GOT3 (cell line): ENCODE results near the gene ILKAP.

Experiments used
- DNase-seq: peaks from one replicate; lab custom pipeline; 2025; ENCODE audit warnings: mixed read lengths; lab: John Stamatoyannopoulos, UW

The ILKAP gene, protein sequence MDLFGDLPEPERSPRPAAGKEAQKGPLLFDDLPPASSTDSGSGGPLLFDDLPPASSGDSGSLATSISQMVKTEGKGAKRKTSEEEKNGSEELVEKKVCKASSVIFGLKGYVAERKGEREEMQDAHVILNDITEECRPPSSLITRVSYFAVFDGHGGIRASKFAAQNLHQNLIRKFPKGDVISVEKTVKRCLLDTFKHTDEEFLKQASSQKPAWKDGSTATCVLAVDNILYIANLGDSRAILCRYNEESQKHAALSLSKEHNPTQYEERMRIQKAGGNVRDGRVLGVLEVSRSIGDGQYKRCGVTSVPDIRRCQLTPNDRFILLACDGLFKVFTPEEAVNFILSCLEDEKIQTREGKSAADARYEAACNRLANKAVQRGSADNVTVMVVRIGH

DNA sequence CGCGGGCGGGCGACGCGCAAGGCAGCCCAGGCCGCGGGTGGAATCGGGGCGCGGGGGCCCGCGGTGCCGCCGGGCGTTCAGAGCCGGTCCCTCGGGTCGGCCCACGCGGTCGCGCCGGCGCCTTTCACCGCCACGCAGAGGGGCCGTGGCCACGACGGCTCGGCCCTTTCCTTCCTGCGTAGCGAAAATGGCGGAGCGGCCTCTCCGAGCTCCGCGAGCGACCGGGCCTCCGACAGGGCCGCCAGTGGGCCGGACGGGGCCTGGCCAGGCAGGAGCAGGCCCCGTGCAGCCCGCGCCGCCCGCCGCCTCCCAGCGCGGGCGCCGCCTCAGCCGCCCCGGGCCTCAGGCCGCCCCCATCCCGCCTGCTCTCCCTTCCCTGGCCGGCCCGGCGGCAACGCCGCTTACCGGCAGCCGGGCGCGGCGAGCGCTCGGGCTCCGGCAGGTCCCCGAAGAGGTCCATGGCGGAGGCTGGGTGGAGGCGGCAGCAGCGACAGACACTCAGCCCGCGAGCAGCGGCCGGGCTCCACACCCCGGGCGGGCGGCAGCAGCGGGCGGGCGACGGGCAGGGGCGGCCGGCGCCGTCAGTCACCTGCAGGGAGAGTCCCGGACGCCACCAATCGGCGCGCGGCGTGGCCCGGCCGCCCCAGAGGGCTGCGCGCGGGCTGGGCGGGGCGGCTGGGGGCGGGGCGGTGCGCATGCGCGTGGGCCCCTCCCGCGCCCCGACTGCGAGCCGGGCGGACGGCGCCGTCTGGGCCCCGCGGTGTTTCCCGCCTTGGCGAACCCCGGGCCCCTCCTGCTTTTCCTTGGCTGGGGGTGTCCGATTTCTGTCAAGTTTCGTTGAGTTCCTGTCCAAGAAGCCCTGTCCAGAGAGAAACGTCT is at the start of gene ILKAP:
ILKAP (minus strand) TSS at position 602 of the 879 bp plus-strand sequence; CDS start at position 460, 142 bp downstream.
- peak; percentile 46 for DNase-seq

DNA sequence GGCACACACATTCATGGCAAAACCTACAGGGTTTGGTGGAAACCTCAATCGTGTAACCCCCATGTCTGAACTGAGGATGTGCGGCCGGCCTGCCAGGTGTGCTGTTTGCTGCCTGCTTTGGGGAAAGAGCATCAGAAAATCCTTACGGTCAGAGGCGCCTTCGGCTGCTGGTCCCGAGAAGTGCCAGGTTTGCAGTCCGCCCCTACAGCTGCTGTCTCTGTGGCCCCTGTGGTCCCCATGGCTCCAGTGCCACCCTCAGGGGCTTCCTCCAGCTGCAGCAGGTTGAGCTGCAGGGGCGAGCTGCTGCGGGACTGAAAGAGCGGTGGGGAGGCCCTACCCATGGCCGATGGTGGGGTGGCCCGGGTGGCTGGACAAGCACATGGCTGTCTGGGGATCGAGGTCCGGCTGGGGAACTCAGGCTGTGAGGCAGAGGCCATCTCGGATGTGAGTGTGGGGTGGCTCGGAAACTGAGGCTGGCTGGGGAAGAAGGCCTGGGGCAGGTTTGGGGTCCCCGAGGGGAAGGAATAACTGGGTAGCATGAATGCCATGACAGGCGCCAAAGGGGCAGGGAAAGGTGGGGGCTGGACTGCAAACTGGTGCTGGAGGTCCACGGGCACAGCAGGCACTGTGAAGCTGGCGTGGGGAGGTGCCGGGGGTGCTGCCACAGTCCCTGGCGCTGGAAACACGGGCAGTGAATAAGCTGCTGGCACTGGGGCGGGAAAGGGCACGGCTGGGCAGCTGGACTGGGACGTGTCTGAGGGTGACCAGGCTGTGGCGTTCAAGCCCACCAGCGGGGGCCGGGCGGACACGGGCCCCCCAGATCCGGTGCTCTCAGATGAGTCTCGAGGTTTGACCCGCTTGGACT is 49.5 kb upstream of the ILKAP start:
- DNase-seq: no peak

DNA sequence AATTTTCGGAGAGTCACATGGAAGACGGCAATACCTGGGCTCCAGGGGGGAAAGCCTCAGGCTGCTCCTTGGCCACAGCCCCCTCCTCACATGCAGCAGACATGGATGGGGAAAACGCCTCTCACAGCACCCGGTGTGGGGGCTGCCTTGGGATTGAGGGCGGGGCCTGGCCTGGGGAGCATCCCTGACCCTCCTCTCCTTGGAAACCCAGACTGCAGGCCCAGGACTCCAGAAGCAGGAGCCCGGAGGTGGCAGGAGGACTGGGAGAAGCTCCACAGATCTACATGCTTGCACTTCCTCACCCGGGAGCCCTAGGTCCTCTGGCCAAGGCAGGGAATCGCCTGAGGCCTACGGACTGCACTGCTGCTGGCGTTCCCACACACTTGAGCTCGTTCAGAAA is 48.5 kb upstream of the ILKAP start:
- no peak for DNase-seq

DNA sequence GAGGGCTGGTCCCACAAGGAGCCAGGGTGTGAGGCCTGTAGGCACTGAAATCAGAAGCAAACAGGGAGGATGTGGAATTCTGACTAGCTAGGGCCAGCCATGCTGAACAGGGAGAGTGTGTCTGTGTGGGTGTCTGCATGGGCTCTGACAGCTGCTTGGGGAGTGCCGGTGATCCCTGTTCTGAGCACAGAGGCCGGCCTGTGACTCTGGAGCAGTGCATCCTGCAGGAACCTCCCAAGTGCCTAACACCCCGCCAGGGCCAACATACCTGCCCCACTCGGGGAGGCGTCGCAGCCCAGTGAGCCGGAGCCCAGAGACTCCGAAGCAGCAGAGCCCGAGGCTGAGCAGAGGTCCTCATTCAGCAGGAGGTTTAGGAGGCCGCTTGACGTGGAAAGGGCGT is 47.8 kb upstream of the ILKAP start:
- DNase-seq: no peak

DNA sequence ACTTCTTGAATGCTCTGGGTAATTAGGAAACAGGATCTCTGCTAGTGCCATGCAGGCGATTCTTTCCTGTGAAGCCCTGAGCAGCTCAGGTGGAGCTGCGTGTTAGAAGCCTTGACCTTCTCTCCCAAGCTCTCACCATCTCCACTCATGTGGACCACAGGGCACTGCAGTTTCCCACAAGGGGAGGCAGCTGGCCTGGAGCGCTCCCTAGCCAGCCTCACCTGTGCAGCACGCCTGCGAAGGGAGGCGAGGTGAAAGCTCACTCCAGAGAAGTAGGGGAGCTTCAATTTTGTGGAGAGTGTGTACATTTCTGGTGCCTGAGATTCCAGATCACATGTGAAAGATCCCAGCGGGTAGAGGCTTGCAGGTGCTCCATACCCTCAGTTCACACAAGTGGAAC is 47.4 kb upstream of the ILKAP start:
- DNase-seq: no peak

DNA sequence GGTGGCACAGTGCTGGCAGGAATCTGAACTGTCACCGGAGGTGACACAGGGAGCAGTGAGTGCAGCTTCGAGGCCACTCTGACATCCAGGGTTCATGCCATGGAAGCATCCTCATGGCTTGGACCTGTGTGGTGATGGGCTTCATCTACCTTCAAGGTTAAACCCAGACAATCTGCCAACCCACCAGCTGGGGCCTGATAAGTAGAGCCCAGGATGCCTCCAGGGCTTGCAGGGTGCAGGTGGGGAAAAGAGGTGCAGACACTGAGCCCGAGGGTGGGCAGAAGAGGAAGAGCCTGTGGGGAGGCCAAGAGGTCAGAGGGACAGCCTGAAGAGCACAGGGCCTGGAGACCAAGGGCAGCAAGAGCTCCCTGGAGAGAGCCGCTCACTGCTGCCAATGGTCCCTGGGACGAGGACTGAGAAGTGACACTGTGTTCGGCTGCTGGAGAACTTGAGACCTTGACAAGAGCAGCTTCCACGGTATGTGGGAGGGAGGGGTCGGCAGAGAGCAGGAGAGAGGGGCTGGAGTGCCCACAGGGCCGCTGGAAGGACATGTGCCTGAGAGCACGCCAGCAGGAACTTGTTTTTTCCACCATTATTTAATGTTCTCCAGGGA is 44.5 kb upstream of the ILKAP start:
- DNase-seq: no peak

DNA sequence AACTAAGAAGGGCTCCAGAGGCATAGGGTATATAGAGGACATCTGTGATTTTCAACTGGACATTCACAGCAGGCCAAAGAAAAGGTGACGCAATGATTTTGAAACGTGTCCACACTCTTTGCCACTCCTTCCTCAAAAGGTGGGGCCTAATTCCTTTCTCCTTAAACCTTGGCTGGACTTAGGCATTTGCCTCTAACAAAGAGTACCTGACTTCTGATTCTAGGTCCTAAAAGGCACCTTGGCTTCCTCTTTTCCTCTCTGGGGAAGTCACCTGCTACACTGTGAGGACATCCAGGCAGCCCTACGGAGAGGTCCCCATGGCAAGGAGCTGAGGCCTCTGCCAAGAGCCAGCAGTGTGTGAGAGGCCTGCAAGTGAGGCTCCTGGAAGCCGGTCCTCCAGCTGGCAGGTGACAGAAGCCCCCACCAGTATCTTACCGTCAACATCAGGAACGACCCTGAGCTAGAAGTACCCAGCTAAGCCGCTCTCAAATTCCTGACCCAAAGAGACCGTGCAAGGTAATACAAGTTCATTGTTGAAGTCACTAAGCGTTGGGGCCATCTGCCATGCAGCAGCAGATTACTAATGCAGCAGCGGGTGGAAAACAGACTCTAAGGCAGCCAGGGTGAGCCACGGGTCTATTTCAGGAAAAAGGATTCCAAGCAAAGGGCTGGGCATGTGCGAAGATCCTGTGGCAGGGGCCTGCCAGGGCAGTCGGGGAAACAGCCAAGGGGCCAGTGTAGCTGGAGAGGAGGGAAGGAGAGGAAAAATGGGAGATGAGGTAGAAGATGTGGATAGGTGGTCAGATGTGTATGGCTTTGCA is 43.7 kb upstream of the ILKAP start:
- no peak for DNase-seq

DNA sequence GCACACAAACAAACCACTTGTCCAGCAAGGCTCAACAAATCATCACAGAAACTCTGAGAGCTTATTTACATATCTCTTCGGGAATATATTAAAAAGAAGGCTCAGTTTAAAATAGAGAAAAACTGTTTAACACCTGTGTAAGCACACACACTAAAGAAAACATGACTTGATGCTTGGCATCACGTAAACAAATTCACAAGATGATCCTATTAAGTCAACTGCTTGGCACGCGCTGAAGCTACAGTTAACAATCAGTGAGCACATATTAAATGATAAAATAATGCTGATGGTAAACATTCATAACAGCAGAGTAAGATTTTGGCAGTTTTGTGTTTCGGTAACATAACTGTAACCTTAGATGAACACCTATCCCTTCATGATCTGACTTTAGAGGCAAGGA is 40.7 kb upstream of the ILKAP start:
- no peak for DNase-seq

DNA sequence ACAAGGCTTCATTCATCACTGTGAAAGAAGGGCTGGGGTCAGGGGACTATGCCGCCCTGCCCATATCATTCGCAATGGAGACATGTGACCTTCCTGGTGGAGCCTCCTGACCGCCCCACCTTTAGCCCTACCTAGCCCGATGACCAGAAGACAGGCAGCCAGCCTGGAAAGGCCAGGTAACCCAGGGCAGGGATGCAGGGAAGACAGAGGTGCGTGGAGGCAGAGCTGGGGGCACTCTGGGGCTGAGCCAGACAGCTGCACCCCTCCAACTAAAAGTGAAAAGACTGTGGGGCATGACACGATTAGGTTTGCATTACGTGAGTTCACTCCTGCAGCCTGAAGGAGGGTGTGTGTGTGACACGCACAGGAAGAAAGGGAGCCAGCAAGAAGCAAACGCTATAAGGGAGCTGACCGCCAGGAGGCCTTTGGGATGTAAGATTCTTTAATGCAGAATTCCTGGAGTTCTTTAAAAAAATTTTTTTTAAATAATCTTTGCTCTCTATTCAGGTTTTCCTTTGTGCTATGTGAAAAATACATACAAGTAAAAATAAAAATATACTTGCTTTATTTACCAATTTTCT is 40.1 kb upstream of the ILKAP start:
- no peak for DNase-seq

DNA sequence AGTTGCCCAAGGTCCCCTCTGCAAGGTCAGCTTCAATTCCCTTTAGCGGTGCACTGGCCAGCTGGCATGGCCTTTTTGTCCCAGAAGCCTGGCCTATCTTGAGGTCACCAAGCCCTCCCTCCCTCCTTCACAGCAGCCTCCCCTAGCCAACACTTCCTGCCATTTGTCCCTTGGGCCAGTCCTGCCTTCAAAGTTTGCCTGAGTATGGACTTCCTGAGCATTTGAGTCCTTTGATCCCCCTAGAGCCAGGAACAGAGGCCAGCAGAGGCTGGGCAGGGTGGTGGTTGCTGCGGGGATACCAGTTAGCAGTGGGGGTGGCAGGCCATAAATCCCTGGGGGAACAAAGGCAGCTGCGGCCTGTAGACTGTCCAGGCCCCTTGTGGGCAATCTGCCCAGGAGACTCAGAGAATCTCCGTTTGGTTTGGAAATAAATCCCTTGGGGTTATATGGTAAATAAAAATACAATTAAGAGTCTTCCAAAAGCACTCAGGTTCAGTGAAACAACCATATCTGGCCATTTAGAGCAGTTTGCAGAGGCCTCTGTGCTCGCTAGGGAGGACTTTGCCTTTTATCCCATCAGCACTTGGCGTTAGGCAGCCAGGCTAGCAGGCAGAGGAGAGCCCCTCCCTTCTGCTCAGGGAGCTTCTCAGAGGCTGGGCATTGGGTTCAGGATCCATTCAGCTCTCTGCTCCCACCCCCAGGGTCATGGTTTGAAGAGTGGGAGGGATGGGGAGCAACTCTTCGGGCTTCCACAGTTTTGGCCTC is 39.4 kb upstream of the ILKAP start:
- DNase-seq: no peak

DNA sequence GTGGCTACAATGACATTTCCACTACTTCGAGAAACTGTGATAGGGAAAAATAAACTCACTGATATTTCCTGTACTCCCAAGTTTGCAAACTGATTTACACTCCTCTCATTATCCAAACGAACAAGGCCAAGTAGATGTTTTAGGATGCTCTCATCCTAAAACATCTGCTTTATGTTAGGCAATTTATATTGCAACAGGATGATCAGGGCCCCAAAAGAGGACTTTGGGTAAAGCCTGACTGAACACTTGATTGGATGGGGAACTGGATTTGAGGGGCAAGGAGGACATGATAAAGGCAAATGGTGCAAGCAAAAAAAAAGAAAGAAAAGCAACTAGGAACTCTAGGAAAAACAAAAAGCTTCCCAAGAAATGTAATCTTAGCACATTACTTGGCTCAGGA is 38.5 kb upstream of the ILKAP start:
- no peak for DNase-seq

DNA sequence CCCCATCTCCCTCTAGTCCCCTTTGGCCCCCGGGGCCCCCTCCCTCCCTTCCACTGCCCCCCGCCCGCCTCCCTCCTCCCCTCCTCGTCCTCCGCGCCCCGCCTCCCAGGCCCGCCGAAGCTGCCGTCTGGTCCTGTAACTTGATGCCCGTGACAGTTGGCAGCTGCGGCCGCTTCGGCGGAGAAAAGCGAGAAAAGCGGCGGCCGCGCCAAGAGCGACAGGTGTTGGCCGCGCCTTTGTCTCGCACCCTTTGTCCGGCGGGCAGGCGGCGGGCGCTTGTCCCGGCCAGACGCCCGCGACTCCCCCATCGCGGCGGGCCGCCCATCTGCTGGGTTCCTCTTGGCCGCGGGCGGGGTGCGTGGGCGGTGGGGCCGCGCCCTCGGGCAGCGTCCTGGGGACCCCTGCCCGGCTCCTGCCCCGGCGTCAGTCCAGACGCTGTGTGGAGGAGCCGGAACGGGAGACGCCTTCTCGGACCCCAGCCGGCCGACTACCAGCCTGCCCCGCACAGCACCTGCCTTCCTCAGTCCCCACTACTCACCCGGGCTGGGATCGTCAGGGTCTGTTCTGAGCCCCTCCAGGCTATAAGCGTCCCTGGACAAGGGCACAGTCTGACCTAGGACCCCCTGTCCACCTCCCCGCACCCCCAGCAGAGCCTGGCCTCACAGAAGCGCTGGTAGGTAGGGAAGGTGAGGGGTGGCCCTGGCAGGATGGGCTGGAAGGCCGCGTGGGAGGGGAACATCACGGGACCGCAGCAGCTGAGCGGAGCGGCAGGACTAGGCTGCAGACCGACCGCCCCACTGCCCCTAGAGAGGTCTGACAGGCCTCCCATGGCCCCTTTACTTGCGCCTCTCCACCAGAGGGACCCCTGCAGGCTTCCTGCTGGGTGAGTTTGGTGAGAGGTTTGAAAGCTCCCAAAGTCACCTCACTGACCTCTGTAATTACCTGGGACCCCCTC is 37.5 kb upstream of the ILKAP start:
- DNase-seq: no peak

DNA sequence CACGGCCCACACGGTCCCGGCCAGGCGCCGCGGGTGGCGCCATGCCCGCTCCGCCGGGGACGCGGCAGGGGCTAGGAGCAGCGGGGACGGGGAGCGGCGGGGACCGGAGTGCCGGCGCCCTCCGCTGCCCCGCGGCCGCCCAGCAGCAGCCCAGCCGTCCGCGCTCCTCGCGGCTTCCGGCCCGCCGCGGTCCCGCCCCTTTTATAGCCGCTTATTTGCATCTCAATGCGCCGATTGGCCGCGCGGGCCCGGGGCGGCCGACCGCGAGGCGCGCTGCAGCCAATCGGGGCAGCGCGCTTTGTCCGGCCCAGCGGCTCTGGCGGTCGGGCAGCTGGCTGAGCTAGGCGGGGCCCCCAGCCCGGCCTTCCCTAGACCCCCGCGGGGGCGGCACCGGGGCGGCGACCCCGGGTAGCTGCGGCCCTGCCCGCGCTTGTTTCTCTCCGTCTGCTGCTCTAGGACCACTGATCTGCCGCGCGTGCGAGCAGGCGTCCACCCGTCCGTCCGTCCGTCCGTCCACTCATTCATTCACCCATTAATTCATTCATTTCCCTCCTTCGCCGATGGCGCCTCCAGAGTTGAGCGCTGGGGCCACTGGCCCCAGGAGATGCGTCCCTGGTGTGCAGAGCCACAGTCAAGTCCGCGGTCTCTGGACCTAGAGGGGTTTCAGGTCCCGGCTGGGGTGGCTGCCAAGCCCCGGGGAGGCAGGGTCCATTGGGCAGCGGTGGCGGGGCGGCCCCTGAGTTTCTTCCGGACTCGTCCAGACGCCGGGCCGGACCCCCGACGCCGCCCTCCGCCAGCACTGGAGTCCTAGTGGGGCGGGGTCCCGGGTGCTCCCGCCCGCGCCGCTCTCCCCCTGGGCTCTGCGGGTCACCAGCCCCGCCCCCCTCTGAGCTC is 36.6 kb upstream of the ILKAP start, which contains the start of gene HES6:
HES6 (minus strand) TSS at position 176 of the 894 bp plus-strand sequence; CDS start at position 43, 133 bp downstream.
- peak; percentile 24 for DNase-seq

DNA sequence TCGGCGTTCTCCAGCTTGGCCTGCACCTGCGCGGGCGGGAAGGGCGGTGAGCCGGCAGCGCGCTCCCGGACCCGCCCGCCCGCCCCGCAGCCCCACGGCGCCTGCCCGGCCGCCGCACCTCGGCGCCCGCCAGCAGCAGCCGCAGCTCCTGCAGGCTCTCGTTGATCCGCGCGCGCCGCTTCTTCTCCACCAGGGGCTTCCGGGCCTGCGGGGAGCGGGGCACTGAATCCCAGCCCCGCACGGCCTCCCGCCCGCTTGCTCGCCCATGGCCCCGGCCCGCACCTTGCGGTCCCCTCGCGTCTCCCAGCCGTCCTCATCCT is 36.0 kb upstream of the ILKAP start:
- no peak for DNase-seq

DNA sequence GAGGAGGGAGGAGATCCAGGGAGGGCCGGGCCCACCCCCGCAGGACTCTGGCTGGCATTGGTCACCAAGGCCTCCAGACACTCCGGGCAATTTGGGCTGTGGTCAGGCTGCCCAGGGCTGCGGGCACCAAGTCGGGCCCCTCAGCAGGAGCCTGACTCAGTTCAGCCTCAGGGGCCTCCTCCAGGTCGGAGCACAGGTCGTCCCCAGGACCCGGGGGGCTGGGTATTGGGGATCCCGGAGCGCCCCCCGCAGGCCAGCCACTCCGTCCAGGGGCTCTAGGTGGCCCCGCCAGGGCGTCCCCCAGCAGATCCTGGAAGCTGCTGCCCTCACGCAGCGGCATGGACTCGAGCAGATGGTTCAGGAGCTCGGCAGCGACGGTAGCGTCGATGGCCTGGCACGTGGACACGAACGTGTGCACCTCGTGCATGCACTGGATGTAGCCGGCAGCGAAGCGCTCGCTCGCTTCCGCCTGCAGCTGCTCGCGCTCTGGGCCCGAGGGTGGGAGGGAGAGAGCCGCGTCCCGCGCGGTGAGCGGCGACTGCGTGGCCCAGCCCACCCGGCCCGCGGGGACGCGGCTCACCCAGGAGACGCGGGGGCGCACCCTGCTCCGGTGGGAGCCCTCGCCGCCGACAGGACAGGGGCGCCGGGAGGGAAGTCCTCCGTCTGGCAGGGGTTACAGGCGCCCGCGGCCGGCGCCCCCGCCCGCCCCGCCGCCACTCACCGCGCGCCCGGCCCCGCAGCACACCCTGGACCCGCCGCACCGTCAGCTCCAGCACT is 35.5 kb upstream of the ILKAP start:
- DNase-seq: no peak

DNA sequence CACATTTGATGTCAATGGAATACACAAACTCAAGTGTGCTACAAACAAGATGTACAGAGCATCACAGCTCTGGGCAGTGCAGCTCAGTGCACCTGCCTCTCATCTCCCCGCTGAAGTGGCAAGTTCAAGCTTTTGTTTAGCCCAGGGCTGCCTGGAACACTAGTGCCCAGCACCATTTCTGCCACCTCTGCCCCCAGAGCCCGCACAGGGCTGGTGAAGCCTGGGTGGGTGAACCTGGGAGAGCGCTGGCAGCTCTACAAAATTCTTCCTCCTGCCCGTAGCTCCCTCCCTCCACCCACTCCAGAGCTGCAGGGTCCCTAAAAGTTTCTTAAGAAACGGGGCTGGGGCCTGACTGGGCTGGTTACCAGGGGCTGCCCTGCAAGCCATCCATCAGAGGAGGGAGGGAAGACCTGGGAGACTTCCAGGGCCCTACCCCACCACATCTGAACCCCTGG is 34.8 kb upstream of the ILKAP start:
- no peak for DNase-seq
